GM21825 (cell line): ENCODE measurements around the gene ISLR2.
"Not testable (repeated sequence)": the region's sequence is repeated elsewhere in the genome, so short reads cannot be mapped to it uniquely, and the experiment has no call there.

Experiments
- ATAC-seq: cut with Tn5 transposase; IDR thresholded peaks from one replicate; pipeline ENCODE4 v1.9.1; 2021; ENCODE audit warnings: mild to moderate bottlenecking, moderate library complexity; ENCODE audit not compliant: unreplicated experiment

The ISLR2 gene

DNA sequence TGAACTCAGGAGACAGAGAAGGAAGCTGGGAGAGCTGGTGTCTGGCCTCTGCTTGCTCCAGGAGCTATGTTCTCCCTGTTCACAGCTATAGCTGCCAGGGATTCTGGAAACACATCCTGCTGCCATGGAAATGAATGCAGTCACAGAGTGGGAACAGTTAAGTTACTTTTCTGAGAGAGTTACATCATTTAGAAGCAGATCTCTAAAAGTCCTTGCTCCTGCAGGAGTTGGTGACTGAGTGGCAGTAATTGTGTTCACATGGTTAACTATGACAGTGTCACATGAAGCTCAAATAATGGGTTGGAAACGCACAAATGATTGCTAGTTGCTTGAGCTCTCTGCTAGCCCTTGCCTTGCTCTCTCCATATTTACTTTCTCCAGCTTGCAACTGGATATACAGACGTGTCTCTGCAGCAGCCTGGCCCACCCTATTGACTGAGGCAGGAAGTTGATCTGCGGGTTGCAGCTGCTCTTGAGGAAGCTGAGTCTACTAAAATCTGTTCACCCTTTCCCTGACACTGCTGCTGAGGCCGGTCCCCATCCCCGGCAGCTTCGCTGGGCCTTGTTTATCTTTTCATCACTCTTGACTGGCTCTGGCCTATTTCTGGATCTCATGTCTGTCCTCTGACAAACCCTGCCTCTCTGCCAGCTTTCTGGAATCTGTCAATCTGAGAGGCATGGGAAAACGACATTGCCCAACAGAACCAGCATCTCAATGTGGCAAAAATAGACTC lies 26.5 kb downstream of the ISLR2 start:
- ATAC-seq, result no peak

DNA sequence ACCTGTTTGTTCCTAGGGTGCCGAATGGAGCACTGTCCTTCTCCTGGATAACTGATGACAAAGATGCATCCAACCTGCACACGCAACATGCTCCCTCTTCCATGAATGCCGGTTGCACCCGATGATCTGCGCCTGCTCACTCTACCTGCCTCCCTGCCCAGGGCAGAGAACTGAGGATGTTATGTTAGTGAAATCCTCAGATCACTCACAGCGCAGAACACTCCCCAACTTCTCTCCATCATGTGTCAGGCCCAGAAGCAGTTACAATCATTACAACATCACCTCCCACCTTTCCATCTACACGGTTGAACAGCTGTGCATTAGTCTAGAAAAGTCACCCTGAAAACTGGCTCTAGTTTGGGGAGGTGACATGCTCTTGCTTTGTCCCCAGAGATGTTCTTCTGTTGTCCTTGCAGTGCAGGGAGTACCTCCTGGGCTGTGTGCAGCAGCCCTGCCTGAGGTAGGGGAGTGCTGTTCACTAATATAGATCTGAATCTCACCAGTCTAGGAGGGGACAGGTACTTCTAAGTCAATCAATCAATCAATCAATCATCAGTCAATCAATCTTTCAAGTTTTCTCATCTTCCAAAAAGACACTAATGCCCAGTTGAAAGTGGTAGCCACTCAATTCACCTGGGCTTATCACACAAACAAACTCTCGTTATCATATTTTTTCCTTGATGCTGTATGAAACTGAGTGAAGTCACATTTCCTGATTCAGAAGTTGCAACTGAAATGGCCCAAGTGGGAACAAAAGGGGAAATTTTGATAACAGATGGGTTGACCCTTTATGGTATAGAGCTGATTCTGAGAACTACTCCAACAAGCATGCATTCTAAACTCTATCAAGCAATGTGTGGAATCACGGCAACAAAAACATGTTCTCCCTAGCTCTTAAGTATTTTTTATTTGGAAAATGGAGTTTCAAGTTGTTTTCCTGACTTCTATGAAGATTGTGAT lies 27.8 kb downstream of the ISLR2 start:
- no peak for ATAC-seq

DNA sequence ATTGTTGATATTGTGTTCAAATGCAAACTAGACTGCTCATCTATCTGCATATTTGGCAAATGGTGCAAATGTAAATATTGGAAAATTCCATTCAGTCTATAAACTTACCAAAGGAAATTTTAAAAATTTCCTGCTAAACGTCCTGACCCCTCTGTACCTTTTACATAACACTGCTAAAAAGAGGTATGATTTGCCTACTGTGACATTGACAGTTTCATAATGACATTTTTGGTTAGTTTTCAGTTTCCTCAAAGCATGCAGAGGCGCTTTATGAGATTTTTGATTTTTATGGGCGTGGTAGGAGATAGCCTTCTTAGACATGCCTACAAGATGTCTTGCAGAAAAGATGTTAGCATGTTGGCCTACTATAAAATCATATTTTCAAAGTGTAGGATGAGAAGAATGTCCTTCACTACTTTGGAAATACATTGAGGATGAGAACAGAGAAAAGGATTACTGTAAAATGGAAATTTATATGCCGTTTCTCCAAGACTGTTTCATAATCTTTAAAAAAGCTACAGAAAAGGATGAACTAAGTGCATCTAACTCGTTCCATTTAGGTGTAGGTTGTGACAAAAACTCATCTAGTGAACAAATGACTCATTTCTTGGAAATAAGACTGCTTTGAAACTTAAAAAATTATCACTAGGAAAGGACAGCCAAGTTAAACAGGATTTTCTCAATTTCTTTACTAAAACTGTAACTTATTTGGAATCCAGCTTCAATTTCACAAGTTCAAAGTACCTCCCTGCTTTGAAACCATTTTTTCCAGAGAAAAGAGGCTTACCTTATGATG lies 28.7 kb downstream of the ISLR2 start:
- peak; percentile 74 for ATAC-seq

DNA sequence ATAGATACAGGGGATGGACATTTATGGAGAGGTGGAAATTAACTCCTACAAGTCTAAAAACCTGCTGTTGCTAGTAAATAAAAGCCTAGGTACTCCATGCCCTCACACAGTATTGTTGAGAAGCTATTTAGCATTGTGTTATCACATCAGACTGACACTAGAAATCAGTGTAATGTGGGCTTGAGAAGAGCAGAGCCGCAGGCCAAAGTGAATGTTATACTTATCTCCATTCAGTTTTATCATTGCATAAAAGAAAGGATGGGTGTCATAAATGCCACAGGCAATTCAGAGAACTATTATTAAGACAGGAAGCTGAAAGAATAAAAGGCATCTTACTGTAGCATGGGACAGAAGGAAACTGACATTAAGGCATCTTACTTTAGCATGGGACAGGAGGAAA lies 29.4 kb downstream of the ISLR2 start:
- no peak for ATAC-seq

DNA sequence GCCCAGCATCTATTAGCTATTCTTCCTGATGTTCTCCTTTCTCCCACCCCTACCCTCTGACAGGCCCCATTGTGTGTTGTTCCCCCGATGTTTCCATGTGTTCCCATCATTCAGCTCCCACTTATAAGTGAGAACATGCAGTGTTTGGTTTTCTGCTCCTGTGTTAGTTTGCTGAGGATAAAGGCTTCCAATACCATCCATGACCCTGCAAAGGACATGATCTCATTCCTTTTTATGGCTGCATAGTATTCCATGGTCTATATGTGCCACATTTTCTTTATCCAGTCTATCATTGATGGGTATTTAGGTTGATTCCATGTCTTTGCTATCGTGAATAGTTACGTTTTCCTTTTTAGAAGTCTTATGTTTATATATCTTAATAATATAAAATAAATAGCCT lies 30.0 kb downstream of the ISLR2 start:
- not testable (repeated sequence) for ATAC-seq

DNA sequence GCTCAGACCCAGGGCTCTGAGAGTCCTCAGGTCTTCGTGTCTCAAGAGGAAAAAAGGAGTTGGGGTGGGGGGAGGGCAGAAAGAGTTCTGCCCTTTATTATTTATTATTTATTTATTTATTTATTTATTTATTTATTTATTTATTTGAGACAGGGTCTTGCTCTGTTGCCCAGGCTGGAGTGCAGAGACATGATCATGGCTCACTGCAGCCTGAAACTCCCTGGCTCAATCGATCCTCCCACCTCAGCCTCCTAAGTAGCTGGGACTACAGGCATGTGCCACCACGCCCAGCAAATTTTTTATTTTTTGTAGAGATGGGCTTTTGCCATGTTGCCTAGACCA lies 31.8 kb downstream of the ISLR2 start:
- ATAC-seq, result not testable (repeated sequence)

DNA sequence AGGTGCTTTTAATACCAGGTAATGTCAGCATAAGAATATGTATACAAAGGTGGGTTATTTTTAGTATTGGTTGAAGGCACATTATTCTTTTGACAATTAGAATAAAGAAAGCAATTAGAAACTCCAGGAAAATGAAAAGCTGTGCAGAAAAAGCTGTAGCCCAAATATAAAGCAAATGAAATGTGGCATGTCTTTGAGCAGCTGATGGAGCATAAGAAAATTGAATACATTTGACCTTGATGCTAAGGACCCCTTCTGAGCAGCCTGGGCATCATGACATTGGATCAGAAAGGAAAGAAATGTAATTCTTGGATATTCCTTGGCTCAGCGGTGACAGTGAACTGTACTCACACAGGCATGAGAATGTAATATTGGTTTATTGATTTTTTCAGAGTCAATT lies 35.1 kb downstream of the ISLR2 start:
- ATAC-seq, result no peak

DNA sequence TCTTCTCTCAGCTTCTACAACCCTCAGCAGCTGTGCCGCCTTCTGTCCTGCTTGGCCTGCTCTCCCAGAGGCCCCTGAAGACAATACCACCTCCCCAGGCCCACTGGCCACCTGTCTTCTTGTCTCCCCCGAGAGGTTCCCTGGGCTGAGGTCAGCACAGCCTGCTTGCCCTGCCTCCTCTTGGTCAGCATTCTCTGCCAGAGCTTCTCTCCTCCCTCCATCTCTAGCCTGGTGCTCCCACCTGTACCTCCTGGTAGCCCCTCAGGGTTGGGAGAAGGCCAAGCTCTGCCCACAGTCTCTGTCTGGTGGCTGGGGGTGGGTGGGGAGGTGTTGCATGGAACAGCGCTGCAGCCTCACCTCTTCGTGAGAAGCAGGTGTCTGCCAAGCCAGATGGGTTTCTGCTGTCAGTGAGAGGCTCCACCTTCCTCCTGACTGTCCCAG lies 37.5 kb downstream of the ISLR2 start:
- ATAC-seq, result no peak

DNA sequence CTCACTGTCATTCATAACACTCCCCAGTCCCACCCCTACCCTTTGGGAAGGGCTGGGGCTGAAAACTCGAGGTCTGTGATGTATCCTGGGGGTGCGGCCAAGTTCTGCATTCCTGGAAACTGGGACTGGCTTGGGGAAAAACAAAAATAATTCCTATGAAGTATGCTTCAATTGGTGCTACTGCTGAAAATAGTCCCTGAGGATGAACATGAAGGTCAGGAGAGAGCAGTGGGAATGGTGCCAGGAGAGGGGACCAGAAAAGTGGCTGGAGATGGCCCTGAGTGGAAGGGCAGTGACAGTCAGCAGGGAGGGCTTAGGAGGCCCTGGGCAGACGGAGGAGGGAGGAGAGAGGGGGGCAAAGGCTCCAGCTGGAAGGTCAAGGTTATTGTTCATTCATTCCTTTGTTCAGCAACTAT lies 38.3 kb downstream of the ISLR2 start:
- ATAC-seq, result no peak

DNA sequence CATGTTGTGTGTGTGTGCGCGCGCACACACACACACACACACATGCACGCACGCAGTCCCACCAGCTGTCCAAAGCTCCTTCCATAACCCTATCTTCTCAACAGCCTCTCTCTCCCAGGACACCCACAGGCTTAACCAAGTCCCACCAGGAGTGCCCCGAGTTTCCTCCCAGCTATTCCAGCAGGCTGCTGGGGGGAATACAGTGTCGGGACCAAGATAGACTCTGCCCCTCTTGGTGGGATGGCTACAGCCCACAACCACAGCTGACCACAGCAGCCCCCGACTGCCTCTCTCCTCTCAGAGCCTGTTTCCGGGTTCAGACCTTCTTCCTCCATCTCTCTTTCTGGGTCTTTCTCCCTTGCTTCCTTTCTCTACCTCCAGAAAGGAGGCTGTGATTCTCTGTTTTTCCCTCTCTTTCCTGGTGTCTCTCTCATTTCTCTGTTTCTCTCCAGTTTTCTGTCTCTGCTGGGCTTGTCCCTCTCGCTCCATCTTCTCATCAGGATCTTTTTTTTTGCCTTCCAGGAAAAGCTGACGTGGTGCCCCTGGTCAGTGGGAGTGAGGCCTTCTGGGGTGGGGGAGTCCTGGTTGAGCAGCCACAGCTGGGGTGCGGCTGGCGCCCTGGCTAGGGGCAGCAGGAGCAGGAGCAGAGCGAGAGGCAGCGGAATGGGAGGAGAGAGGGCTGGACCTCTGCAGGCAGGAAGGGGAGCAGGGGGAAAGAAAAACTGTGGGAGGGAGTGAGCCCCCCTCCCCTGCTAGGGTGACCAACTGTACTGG lies 39.9 kb downstream of the ISLR2 start:
- ATAC-seq, result no peak

DNA sequence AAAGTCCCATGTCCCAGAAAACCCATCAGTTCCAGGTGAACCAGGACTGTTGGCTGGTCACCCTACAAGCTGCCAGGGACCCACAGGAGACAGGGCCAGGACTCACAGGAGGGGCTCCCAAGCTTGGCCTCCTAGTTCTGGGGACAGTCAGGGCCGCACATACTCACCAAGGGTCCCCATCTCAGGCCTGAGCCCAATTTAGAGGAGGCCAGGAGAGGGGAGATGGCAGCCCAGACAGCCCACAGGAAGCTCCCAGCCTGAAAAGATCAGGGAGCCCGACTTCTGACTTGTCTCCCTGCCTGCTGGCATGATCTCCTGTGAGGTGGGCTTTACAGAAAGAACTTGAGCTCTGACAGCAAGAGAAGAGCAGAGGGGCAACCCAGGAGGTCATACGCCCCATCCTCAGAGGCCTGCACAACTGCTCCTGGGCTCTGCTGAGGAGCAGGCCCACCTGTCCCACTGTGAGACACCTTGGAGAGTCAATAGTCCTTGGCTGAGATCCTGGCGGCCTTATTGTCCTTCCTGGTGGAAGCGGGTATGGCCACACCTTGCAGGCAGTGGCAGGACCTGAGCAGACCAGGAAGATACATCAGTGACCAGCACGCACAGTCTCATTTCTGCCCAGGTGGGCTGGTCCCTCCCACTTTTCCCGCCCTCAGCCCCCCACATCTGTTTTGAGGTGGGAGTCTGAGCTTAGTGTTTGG lies 40.6 kb downstream of the ISLR2 start:
- no peak for ATAC-seq

DNA sequence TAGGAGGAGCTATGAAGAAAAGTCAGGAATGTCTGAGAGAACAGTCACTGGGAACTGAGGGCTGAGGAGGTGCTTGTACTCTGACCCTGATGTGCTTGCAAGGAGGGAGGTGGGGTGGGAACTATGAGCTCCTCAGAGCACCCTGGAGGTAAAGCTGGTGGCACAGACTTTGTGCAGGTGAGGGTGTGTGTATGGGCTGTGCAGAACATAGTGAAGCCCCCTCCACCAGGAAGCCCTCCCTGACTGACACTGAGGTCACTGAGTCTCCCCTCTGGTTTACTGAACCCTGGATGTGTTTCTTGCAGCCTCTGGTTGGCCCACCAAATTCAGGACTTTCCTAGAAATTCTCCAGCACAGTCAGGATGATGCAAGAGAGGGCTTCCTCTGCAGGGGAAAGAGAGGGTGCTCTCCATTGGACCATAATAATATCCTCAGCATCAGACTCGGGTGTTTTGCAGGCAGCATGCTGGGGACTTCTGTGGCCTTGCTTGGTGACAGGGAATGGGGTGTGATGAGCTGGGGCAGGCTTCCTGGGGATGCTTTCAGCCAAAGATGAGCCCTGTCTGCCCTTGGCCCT lies 41.7 kb downstream of the ISLR2 start:
- no peak for ATAC-seq

DNA sequence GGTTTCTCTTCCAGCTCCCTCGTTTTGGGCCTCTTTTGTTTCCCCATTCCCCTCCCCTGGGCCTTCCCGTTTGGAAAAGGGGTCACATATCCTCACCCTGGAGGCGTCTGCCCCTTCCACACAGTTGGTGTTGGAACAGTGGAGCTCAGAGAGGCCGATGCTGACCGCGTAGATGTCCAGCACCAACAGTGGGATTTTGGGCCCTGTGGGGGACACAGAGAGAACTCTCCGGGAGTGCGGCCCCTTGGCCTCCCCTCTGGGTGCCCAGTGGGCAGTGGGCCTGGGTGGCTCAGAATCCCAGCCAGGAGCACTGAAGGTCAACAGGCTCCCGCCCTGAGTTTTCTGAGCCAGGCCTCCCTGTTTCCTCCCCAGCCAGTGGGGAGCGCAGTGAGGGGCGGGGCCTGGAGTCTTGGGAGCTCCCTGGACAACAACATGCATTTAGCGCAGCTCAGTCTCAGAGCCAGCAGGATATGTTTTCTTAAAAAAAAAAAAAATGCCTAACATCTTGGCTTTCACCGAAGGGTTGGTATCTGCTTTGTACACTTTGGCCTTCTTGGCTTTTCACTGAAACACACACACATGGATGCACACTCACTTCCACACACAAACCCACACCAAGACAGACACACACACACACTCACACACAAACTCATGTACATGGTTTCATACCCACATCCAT lies 42.5 kb downstream of the ISLR2 start:
- ATAC-seq, result no peak

DNA sequence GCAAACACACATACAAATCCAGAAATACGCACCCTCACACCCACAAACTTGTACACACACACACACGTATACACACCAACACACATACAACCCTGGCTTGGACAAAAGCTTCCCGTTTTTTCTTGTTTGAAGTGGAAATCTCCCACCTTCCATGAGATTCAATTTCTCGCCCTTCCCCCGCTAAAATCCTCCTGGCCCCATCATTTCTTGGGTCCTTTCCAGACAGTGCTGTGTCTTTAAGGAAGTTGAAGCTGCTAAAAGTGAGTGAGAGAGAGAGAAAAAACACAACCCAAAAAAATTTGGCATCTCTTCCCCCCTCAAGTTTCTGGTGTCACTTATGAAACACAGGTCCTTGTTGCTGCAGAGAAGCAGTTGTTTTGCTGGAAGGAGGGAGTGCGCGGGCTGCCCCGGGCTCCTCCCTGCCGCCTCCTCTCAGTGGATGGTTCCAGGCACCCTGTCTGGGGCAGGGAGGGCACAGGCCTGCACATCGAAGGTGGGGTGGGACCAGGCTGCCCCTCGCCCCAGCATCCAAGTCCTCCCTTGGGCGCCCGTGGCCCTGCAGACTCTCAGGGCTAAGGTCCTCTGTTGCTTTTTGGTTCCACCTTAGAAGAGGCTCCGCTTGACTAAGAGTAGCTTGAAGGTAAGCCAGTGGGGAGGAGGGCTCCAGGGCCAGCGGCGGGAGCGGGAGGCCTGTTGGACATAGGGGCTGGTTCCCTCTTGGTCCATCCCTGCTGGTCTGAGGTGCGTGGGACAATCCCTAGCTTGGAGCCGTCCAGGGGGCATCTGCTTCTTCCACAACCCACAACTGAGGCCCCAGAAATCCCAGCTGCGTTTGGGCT lies 43.2 kb downstream of the ISLR2 start, which contains the start of gene ISLR:
TSS of gene ISLR (plus strand) at position 331 of the 839 bp plus-strand sequence. CDS start 1,149 bp downstream, outside the sequence.
- ATAC-seq, result no peak

DNA sequence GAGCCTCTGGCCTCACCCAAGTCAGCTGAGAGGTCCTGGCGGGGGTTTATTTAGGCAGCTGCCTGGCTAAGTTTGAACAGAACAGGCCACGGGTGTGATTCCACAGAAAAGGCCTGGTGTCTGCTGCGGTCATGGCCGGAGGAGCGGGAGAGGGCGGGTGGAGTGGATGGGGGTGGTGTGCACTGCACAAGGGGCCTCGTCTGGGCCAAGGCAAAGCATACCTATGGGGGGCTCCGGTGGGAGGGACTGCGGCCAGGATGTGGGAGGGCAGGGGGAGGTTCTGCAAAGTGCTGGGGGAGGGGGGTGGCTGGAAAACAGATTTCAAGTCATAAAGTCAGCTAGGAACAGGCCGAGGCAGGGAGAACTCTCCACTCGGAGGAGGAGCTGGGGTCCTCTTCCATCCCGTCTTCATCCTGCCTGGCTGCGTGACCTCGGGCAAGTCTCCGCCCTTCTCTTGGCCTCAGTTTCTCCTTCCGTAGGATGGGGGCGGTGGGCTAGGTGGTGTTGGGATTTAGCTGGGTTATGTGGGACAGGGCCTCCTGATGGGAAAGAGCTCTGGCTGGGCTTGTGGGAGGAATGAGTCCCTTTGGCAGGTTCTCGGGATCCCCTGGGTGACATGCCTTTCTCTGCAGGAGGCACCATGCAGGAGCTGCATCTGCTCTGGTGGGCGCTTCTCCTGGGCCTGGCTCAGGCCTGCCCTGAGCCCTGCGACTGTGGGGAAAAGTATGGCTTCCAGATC lies 44.0 kb downstream of the ISLR2 start:
- no peak for ATAC-seq

DNA sequence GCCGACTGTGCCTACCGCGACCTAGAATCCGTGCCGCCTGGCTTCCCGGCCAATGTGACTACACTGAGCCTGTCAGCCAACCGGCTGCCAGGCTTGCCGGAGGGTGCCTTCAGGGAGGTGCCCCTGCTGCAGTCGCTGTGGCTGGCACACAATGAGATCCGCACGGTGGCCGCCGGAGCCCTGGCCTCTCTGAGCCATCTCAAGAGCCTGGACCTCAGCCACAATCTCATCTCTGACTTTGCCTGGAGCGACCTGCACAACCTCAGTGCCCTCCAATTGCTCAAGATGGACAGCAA lies 44.5 kb downstream of the ISLR2 start:
- ATAC-seq, result no peak
